Measurements from ENCODE around the gene AJUBA. TPM values are rescaled to one million over a fixed set of nuclear protein-coding genes. Genes with fewer than 3 reads are reported as not detected.

The AJUBA gene
- total RNA-seq, 4 donors from 2014 or later = 8.8 to 27.0 (median 17.8) TPM

GRCh38 chr14:22995889-22996625, 13.7 kb upstream of the AJUBA start:
- H3K36me3 ChIP-seq = peaks cover 0 to 18% of the 10 kb centered on the region in 2 donors
- ATAC-seq = no peak
- H3K27me3 ChIP-seq = no peaks in the 10 kb centered on the region
- H3K4me1 ChIP-seq = peaks cover 0 to 6% (median 0%) of the 10 kb centered on the region in 3 donors
- no peak overlapping the region for H3K27ac ChIP-seq
- 87 to 90% methylated on average over 3 of the region's 9 CpGs for WGBS, 2 donors (ENCODE audit: low coverage in 1 of 2)
- H3K4me3 ChIP-seq = no peak overlapping the region
- TF ChIP-seq EP300 (IDR thresholded peaks at IDR 0.05) = no peak
- TF ChIP-seq POLR2A (IDR thresholded peaks at IDR 0.05) = no peak
- TF ChIP-seq, protein P1, sequence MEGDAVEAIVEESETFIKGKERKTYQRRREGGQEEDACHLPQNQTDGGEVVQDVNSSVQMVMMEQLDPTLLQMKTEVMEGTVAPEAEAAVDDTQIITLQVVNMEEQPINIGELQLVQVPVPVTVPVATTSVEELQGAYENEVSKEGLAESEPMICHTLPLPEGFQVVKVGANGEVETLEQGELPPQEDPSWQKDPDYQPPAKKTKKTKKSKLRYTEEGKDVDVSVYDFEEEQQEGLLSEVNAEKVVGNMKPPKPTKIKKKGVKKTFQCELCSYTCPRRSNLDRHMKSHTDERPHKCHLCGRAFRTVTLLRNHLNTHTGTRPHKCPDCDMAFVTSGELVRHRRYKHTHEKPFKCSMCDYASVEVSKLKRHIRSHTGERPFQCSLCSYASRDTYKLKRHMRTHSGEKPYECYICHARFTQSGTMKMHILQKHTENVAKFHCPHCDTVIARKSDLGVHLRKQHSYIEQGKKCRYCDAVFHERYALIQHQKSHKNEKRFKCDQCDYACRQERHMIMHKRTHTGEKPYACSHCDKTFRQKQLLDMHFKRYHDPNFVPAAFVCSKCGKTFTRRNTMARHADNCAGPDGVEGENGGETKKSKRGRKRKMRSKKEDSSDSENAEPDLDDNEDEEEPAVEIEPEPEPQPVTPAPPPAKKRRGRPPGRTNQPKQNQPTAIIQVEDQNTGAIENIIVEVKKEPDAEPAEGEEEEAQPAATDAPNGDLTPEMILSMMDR (IDR thresholded peaks at IDR 0.05) = no peak
- no peak for TF ChIP-seq POLR2AphosphoS5 (IDR thresholded peaks at IDR 0.05)
- H3K9me3 ChIP-seq = no peaks in the 10 kb centered on the region

GRCh38 chr14:22994762-22995275, 12.5 kb upstream of the AJUBA start:
- Histone ChIP-seq H3K9me3 (no peaks in the 10 kb centered on the region), H3K27ac (no peak overlapping the region), H3K36me3 (peaks cover 0 to 27% of the 10 kb centered on the region in 2 donors), H3K4me1 (peaks cover 0 to 6% (median 0%) of the 10 kb centered on the region in 3 donors), H3K4me3 (no peak overlapping the region), H3K27me3 (no peaks in the 10 kb centered on the region)
- 10 to 29% methylated on average over 1 to 3 of the region's 4 CpGs for WGBS, 2 donors (ENCODE audit: low coverage in 1 of 2)
- no peak for TF ChIP-seq EP300 (IDR thresholded peaks at IDR 0.05)
- TF ChIP-seq, protein P1 (IDR thresholded peaks at IDR 0.05) = peak in 3 of 4 experiments; percentile 39 to 59 (median 48)
- TF ChIP-seq POLR2A (IDR thresholded peaks at IDR 0.05) = no peak
- no peak for TF ChIP-seq POLR2AphosphoS5 (IDR thresholded peaks at IDR 0.05)
- peak; percentile 39 for ATAC-seq

- Histone ChIP-seq H3K4me1 (peaks cover 0 to 6% (median 0%) of the 10 kb centered on the region in 3 donors), H3K36me3 (peaks cover 0 to 28% of the 10 kb centered on the region in 2 donors), H3K9me3 (no peaks in the 10 kb centered on the region), H3K4me3 (no peak overlapping the region), H3K27me3 (no peaks in the 10 kb centered on the region), H3K27ac (no peak overlapping the region)
- TF ChIP-seq, protein P1 (IDR thresholded peaks at IDR 0.05) = no peak
- TF ChIP-seq EP300 (IDR thresholded peaks at IDR 0.05) = no peak
- TF ChIP-seq POLR2A (IDR thresholded peaks at IDR 0.05) = no peak
- no peak for TF ChIP-seq POLR2AphosphoS5 (IDR thresholded peaks at IDR 0.05)
- no peak for ATAC-seq
These were observed 11.2 kb upstream of the AJUBA start for GRCh38 chr14:22993517-22993916.

DNA sequence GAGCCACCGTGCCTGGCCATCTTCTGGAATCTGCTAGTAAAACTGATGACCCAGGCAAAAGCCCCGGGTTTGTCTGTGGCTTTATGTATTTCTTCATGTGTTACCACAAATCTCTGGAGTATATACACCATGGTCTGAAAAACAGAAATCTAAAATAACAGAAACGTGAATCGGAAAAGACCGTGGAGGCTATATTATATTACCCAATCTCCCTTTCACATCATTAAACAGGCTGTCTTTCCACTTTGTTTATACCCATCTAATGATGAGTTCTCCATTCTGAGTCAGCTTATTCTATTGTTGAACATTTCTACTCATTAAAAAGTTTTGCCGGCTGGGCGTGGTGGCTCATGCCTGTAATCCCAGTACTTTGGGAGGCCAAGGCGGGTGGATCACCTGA, 9.5 kb upstream of the AJUBA start:
- no peaks in the 10 kb centered on the region for H3K27me3 ChIP-seq
- TF ChIP-seq POLR2AphosphoS5 (IDR thresholded peaks at IDR 0.05) = no peak
- TF ChIP-seq EP300 (IDR thresholded peaks at IDR 0.05) = no peak
- TF ChIP-seq, protein P1 (IDR thresholded peaks at IDR 0.05) = no peak
- no peak for TF ChIP-seq POLR2A (IDR thresholded peaks at IDR 0.05)
- H3K4me1 ChIP-seq = peaks cover 0 to 6% (median 0%) of the 10 kb centered on the region in 3 donors
- H3K36me3 ChIP-seq = peaks cover 0 to 32% of the 10 kb centered on the region in 2 donors
- ATAC-seq = no peak
- no peak overlapping the region for H3K4me3 ChIP-seq
- no peaks in the 10 kb centered on the region for H3K9me3 ChIP-seq
- no peak overlapping the region for H3K27ac ChIP-seq
- 92 to 100% methylated on average over 4 to 7 of the region's 8 CpGs for WGBS, 2 donors (ENCODE audit: low coverage in 1 of 2)

DNA sequence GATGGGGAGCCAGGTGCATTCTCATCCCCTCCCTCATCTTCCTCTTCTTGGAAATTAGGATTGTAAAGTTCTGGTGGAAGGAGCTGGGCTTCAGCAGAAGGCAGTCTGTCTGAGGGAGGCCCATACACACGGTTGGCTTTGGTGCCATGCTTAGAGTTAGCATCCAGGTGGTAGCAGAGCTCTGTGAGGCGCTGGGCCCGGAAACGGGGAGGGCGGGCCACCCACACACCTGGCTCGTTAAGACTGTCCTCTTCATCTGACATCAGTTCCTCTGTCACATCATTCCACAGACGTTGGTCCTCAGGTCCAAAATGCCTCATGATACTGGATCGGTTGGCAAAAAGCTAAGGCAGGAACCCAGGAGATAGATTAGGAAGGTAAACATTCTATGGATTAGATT, 4.9 kb upstream of the AJUBA start:
- Histone ChIP-seq H3K36me3 (peaks cover 0 to 32% of the 10 kb centered on the region in 2 donors), H3K4me3 (no peak overlapping the region), H3K9me3 (no peaks in the 10 kb centered on the region), H3K4me1 (peaks cover 0 to 11% (median 7%) of the 10 kb centered on the region in 3 donors), H3K27me3 (no peaks in the 10 kb centered on the region), H3K27ac (no peak overlapping the region)
- no peak for ATAC-seq
- TF ChIP-seq POLR2A (IDR thresholded peaks at IDR 0.05) = no peak
- 81 to 100% methylated on average over 1 to 4 of the region's 8 CpGs for WGBS, 2 donors (ENCODE audit: low coverage in 1 of 2)
